Testis (tissue), 3 donors: Measurements from ENCODE around the gene CDK5RAP2. TPM values are rescaled to one million over a fixed set of nuclear protein-coding genes. Genes with fewer than 3 reads are reported as not detected.

Source experiments
- DNase-seq: peaks from one replicate; pipeline ENCODE4 v3.0.0-alpha.2; 2019
- H3K27ac ChIP-seq, 2 donors: fragments of 200-600 bp; sonication (generic); one replicate each; pipeline ENCODE4 v1.5.1; 2019
- H3K27me3 ChIP-seq: fragments of 200-600 bp; sonication (generic); one replicate; pipeline ENCODE4 v1.5.1; 2019
- H3K36me3 ChIP-seq: fragments of 200-600 bp; sonication (generic); one replicate; pipeline ENCODE4 v1.5.1; 2017; ENCODE audit warnings: low read depth; ENCODE audit errors: missing control alignments
- H3K4me1 ChIP-seq: fragments of 200-600 bp; sonication (generic); one replicate; pipeline ENCODE4 v1.5.1; 2019
- H3K4me3 ChIP-seq, 2 donors: fragments of 200-600 bp; sonication (generic); one replicate each; pipeline ENCODE4 v1.5.1; 2017 to 2019
- H3K9me3 ChIP-seq: fragments of 200-600 bp; sonication (generic); one replicate; pipeline ENCODE4 v1.5.1; 2017
- POLR2A ChIP-seq: fragments of 450-650 bp; IDR thresholded peaks from one replicate; pipeline ENCODE4 v1.6.1; 2017; ENCODE audit warnings: antibody characterized with exemption, mild to moderate bottlenecking, moderate library complexity
- WGBS, 2 donors: methylation state at CpG; one replicate each; pipeline ENCODE4 v1.1.5; 2018; 5-methylcytosine and 5-hydroxymethylcytosine counted together
- intact Hi-C: fragments of 100-400 bp; cut with DNase I; formaldehyde crosslinking; loops from one replicate; pipeline ENCODE4 v1.15.1; 2023; ENCODE audit warnings: low total_unique reads
- polyA plus RNA-seq: library from polyadenylated mRNA; stranded (reverse); fragments of 350-450 nt; fragmentation: Illumina TruSeq; extraction: RNeasy Lipid Tissue Mini Kit (QIAGEN cat#74804); gene quantifications from one replicate; pipeline ENCODE4 v1.2.3, GENCODE V29; 2014; ENCODE audit warnings: low read depth, low replicate concordance; ENCODE audit not compliant: insufficient read depth
- total RNA-seq, 2 donors: library from RNA; depleted of rRNA; stranded (reverse); fragments of >200 nt; gene quantifications; one replicate each; pipeline ENCODE4 v1.2.3, GENCODE V29; 2016
- TF ChIP-seq, protein P1 (sequence below), 3 experiments: fragments of 450-650 bp in 2 of 3; fragments of 200-600 bp in 1 of 3; sonication (generic) in 1 of 3; IDR thresholded peaks; one replicate each; pipeline ENCODE4 v1.5.1; 2016 to 2019; ENCODE audit warnings: antibody characterized with exemption in 3 of 3, mild to moderate bottlenecking in 2 of 3, moderate library complexity in 1 of 3

Gene CDK5RAP2
- total and polyA plus RNA-seq, 3 donors from 2014 or later = 64.9 to 80.5 (median 76.1) TPM

GRCh38 chr9:120350596-120350995 is 229.4 kb downstream of the CDK5RAP2 start:
- WGBS, 2 donors = 93 to 94% methylated on average over 4 of the region's 4 CpGs

DNA sequence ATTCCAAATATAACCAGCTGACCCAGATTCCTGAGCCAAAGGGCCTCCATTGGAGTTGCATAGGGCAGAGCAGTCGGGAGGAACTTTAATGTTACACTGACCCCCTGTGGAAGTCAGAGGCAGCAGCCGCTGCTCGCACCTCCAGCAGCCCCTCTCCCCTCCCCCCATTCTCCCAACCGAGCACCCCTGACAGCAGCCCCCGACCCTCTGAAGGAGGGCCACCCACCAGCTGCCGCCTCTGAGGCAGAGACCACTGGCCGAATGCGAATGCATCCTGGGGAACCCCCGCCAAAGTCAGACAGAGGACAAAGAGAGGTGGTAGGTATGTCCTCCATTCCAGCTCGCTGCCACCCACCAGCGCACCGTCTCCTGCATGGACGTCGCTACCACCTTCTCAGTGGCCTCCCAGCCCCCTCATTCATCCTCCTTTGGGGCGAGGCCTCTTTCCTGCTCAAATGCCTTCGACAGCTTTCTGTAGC is 231.0 kb downstream of the CDK5RAP2 start:
- Histone ChIP-seq H3K27me3 (no peaks in the 10 kb centered on the region), H3K4me3 (no peak overlapping the region), H3K9me3 (no peaks in the 10 kb centered on the region), H3K4me1 (no peaks in the 10 kb centered on the region), H3K27ac (no peak overlapping the region), H3K36me3 (no peaks in the 10 kb centered on the region)
- no peak for TF ChIP-seq POLR2A
- TF ChIP-seq, protein P1, sequence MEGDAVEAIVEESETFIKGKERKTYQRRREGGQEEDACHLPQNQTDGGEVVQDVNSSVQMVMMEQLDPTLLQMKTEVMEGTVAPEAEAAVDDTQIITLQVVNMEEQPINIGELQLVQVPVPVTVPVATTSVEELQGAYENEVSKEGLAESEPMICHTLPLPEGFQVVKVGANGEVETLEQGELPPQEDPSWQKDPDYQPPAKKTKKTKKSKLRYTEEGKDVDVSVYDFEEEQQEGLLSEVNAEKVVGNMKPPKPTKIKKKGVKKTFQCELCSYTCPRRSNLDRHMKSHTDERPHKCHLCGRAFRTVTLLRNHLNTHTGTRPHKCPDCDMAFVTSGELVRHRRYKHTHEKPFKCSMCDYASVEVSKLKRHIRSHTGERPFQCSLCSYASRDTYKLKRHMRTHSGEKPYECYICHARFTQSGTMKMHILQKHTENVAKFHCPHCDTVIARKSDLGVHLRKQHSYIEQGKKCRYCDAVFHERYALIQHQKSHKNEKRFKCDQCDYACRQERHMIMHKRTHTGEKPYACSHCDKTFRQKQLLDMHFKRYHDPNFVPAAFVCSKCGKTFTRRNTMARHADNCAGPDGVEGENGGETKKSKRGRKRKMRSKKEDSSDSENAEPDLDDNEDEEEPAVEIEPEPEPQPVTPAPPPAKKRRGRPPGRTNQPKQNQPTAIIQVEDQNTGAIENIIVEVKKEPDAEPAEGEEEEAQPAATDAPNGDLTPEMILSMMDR (IDR thresholded peaks at IDR 0.05) = peak; percentile 23 to 52 (median 43)
- intact Hi-C loops = no loop called here
- 45 to 52% methylated on average over 14 to 16 of the region's 16 CpGs for WGBS, 2 donors
- DNase-seq = peak; percentile 51

More at GRCh38 chr9:120350596-120350995, 229.4 kb downstream of the CDK5RAP2 start:
- no peaks in the 10 kb centered on the region for H3K27me3 ChIP-seq
- intact Hi-C loops = no loop called here
- no peak overlapping the region for H3K27ac ChIP-seq
- H3K4me1 ChIP-seq = no peaks in the 10 kb centered on the region
- H3K36me3 ChIP-seq = no peaks in the 10 kb centered on the region
- TF ChIP-seq, protein P1 (IDR thresholded peaks at IDR 0.05) = no peak
- no peak for TF ChIP-seq POLR2A
- no peak overlapping the region for H3K4me3 ChIP-seq
- H3K9me3 ChIP-seq = no peaks in the 10 kb centered on the region
- DNase-seq = no peak

DNA sequence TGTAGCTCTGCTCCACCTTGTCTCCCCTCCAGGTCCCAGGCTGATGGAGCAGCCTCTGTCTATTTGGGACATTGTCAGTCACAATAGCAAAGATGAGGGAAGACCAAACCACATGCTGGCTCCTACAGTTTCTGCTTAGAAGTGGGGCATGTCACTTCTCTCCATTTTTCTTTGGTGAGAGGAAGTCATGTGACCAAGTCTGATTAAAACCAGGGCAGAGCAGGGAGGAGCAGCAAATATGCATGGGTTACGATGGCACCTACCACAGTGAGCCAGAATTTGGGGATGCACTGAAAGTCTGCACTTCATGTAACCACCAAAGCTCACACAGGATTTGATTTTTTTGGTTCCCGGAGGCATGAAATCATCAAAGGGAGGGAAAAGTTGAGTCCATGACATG is 234.6 kb downstream of the CDK5RAP2 start:
- DNase-seq = no peak
- intact Hi-C loops = no loop called here
- WGBS, 2 donors = 80 to 95% methylated on average over 2 of the region's 2 CpGs
- TF ChIP-seq POLR2A = no peak
- TF ChIP-seq, protein P1 (IDR thresholded peaks at IDR 0.05) = no peak
- Histone ChIP-seq H3K4me3 (no peak overlapping the region), H3K4me1 (no peaks in the 10 kb centered on the region), H3K36me3 (no peaks in the 10 kb centered on the region), H3K27ac (no peak overlapping the region), H3K9me3 (no peaks in the 10 kb centered on the region), H3K27me3 (no peaks in the 10 kb centered on the region)

GRCh38 chr9:120344230-120344629 is 235.7 kb downstream of the CDK5RAP2 start:
- Histone ChIP-seq H3K4me1 (no peaks in the 10 kb centered on the region), H3K27ac (no peak overlapping the region), H3K36me3 (no peaks in the 10 kb centered on the region), H3K9me3 (no peaks in the 10 kb centered on the region), H3K4me3 (no peak overlapping the region), H3K27me3 (no peaks in the 10 kb centered on the region)
- WGBS, 2 donors = 87 to 98% methylated on average over 2 of the region's 2 CpGs
- no peak for DNase-seq
- TF ChIP-seq, protein P1 (IDR thresholded peaks at IDR 0.05) = no peak
- TF ChIP-seq POLR2A = no peak
- intact Hi-C loops = no loop called here

- Histone ChIP-seq H3K36me3 (no peaks in the 10 kb centered on the region), H3K4me1 (no peaks in the 10 kb centered on the region), H3K9me3 (no peaks in the 10 kb centered on the region), H3K4me3 (no peak overlapping the region), H3K27ac (no peak overlapping the region), H3K27me3 (no peaks in the 10 kb centered on the region)
- TF ChIP-seq, protein P1 (IDR thresholded peaks at IDR 0.05) = no peak
- no peak for TF ChIP-seq POLR2A
- DNase-seq = no peak
- intact Hi-C loops = no loop called here
- 78 to 79% methylated on average over 2 of the region's 2 CpGs for WGBS, 2 donors
Measured at GRCh38 chr9:120343416-120343815, 236.6 kb downstream of the CDK5RAP2 start.
